ENCODE results near the gene MPST. TPM values are rescaled to one million over a fixed set of nuclear protein-coding genes. Genes with fewer than 3 reads are reported as not detected.

The MPST gene
- total RNA-seq, 6 experiments from 2014 or later = 24.9 to 35.5 (median 27.5) TPM

GRCh38 chr22:36977947-36978660, 41.4 kb upstream of the MPST start:
- no peaks in the 10 kb centered on the region for H3K36me3 Mint-ChIP-seq (ENCODE audit: low read depth)
- H3K4me1 Mint-ChIP-seq (ENCODE audit: low read depth) = peaks cover 13% of the 10 kb centered on the region
- DNase-seq = peak; percentile 74
- H3K9me3 Mint-ChIP-seq = no peaks in the 10 kb centered on the region
- peaks cover 37% of the 10 kb centered on the region for H3K27me3 Mint-ChIP-seq (ENCODE audit: insufficient read depth)
- no peak overlapping the region; the same call in 1 of the 2 replicates for H3K27ac Mint-ChIP-seq
- peak; percentile 93 for TF ChIP-seq CTCF (IDR thresholded peaks at IDR 0.05)
- peak overlapping the region; percentile 91 for H3K4me3 Mint-ChIP-seq

GRCh38 chr22:36979016-36979910, 40.3 kb upstream of the MPST start:
- Mint-ChIP-seq H3K4me1 (ENCODE audit: low read depth) (peaks cover 13% of the 10 kb centered on the region), H3K36me3 (ENCODE audit: low read depth) (no peaks in the 10 kb centered on the region), H3K9me3 (no peaks in the 10 kb centered on the region), H3K4me3 (no peak overlapping the region), H3K27ac (no peak overlapping the region), H3K27me3 (ENCODE audit: insufficient read depth) (peaks cover 36% of the 10 kb centered on the region)
- no peak for TF ChIP-seq CTCF (IDR thresholded peaks at IDR 0.05)
- no peak for DNase-seq

- H3K27ac Mint-ChIP-seq = no peak overlapping the region
- peaks cover 9% of the 10 kb centered on the region; the same call in 1 of the 2 replicates for H3K36me3 Mint-ChIP-seq (ENCODE audit: low read depth)
- DNase-seq = no peak
- no peak overlapping the region for H3K4me3 Mint-ChIP-seq
- H3K9me3 Mint-ChIP-seq = peaks cover 12% of the 10 kb centered on the region
- no peak for TF ChIP-seq CTCF (IDR thresholded peaks at IDR 0.05)
- peaks cover 13% of the 10 kb centered on the region for H3K4me1 Mint-ChIP-seq (ENCODE audit: low read depth)
- H3K27me3 Mint-ChIP-seq (ENCODE audit: insufficient read depth) = peaks cover 36% of the 10 kb centered on the region
Measured at GRCh38 chr22:36981247-36981775, 38.2 kb upstream of the MPST start.

- Mint-ChIP-seq H3K4me3 (no peak overlapping the region), H3K9me3 (peaks cover 18% of the 10 kb centered on the region), H3K4me1 (ENCODE audit: low read depth) (peaks cover 13% of the 10 kb centered on the region), H3K27ac (no peak overlapping the region), H3K36me3 (ENCODE audit: low read depth) (peaks cover 9% of the 10 kb centered on the region; the same call in 1 of the 2 replicates), H3K27me3 (ENCODE audit: insufficient read depth) (peaks cover 32% of the 10 kb centered on the region)
- TF ChIP-seq CTCF (IDR thresholded peaks at IDR 0.05) = peak; percentile 40; the same call in 1 of the 2 replicates
- DNase-seq = no peak
Measured at GRCh38 chr22:36982136-36982535, 37.4 kb upstream of the MPST start.

- Mint-ChIP-seq H3K9me3 (peaks cover 18% of the 10 kb centered on the region), H3K4me1 (ENCODE audit: low read depth) (no peaks in the 10 kb centered on the region), H3K27ac (no peak overlapping the region), H3K36me3 (ENCODE audit: low read depth) (peaks cover 9% of the 10 kb centered on the region; the same call in 1 of the 2 replicates), H3K4me3 (no peak overlapping the region), H3K27me3 (ENCODE audit: insufficient read depth) (peaks cover 44% of the 10 kb centered on the region)
- DNase-seq = no peak
- no peak for TF ChIP-seq CTCF (IDR thresholded peaks at IDR 0.05)
Measured at GRCh38 chr22:36985211-36985889, 34.2 kb upstream of the MPST start.

All from HFFc6 (cell line).